SK-N-SH (cell line): Measurements from ENCODE around the gene UPK1A. TPM values are rescaled to one million over a fixed set of nuclear protein-coding genes. Genes with fewer than 3 reads are reported as not detected.

ENCODE experiments used
- CTCF ChIA-PET: fragments of 300-600, 350-600 bp; formaldehyde crosslinking; extraction: SDS; loops from one replicate; lab custom pipeline; 2021; lab: Yijun Ruan, JAX
- POLR2A ChIA-PET: fragments of 350-600 bp; sonication (Branson Sonifier 250); formaldehyde crosslinking; extraction: SDS; loops from one replicate; lab custom pipeline; 2020; ENCODE audit warnings: antibody characterized with exemption, inconsistent platforms; lab: Yijun Ruan, JAX
- DNase-seq: peaks from one replicate; pipeline ENCODE4 v3.0.0; 2012
- H2AFZ ChIP-seq: fragments of 200-600 bp; sonication (generic); 2 replicates; pipeline ENCODE4 v1.8.1; 2016; ENCODE audit warnings: antibody characterized with exemption, mild to moderate bottlenecking, low read depth
- H3F3A ChIP-seq: fragments of 200-600 bp; sonication (generic); replicated peaks from 2 replicates; pipeline ENCODE3; 2016; ENCODE audit warnings: antibody characterized with exemption, mild to moderate bottlenecking; ENCODE audit not compliant: insufficient read depth
- H3K27ac ChIP-seq, 2 experiments: fragments of 200-500 bp in 1 of 2; fragments of 200-600 bp in 1 of 2; sonication (Bioruptor generic) in 1 of 2; sonication (generic), shearing (Covaris generic) in 1 of 2; 2 replicates each; pipeline versions ENCODE4 v1.5.1 to v1.6.1; 2014 to 2016; ENCODE audit warnings: low read depth in 2 of 2, inconsistent platforms in 1 of 2, low read length in 1 of 2, mild to moderate bottlenecking in 1 of 2, mixed read lengths in 1 of 2
- H3K27me3 ChIP-seq: fragments of 200-600 bp; sonication (generic), shearing (Covaris generic); 2 replicates; pipeline ENCODE4 v1.6.1; 2016; ENCODE audit warnings: mixed run types; ENCODE audit not compliant: insufficient read depth
- H3K36me3 ChIP-seq, 2 experiments: fragments of 200-500 bp in 1 of 2; fragments of 200-600 bp in 1 of 2; sonication (Bioruptor generic) in 1 of 2; sonication (generic) in 1 of 2; replicated peaks in 1 of 2; 2 replicates each; pipeline versions ENCODE3 to v1.5.1; 2014 to 2016; ENCODE audit warnings: low read length in 1 of 2, mild to moderate bottlenecking in 1 of 2; ENCODE audit not compliant: insufficient read depth in 2 of 2, control insufficient read depth in 1 of 2
- H3K4me1 ChIP-seq, 2 experiments: fragments of 200-500 bp in 1 of 2; fragments of 200-600 bp in 1 of 2; sonication (Bioruptor generic) in 1 of 2; sonication (generic), shearing (Covaris generic) in 1 of 2; 2 replicates each; pipeline versions ENCODE4 v1.5.1 to v1.6.1; 2014 to 2016; ENCODE audit warnings: low read depth in 1 of 2, low read length in 1 of 2, mixed run types in 1 of 2; ENCODE audit not compliant: insufficient read depth in 2 of 2, control insufficient read depth in 1 of 2
- H3K4me2 ChIP-seq: fragments of 200-600 bp; sonication (generic), shearing (Covaris generic); 2 replicates; pipeline ENCODE4 v1.6.1; 2017; ENCODE audit warnings: mixed run types
- H3K4me3 ChIP-seq, 2 experiments: fragments of 200-500 bp in 1 of 2; fragments of 200-600 bp in 1 of 2; sonication (Bioruptor generic) in 1 of 2; sonication (generic), shearing (Covaris generic) in 1 of 2; 2 replicates each; pipeline versions ENCODE4 v1.5.1 to v1.8.1; 2014 to 2016; ENCODE audit warnings: low read depth in 2 of 2, inconsistent platforms in 1 of 2, low read length in 1 of 2, mild to moderate bottlenecking in 1 of 2, mixed read lengths in 1 of 2, moderate library complexity in 1 of 2
- H3K79me2 ChIP-seq: fragments of 200-600 bp; sonication (generic); 2 replicates; pipeline ENCODE4 v1.8.1; 2017; ENCODE audit warnings: mild to moderate bottlenecking; ENCODE audit not compliant: insufficient read depth
- H3K9ac ChIP-seq: fragments of 200-600 bp; sonication (generic); 2 replicates; pipeline ENCODE4 v1.6.1; 2017; ENCODE audit warnings: mixed run types
- H3K9me2 ChIP-seq: fragments of 200-600 bp; sonication (generic); 2 replicates; pipeline ENCODE4 v1.6.1; 2017; ENCODE audit warnings: mixed run types
- H3K9me3 ChIP-seq: fragments of 200-600 bp; sonication (generic); 2 replicates; pipeline ENCODE4 v1.6.1; 2017; ENCODE audit warnings: mixed run types, mild to moderate bottlenecking, moderate library complexity
- H4K20me1 ChIP-seq: fragments of 200-600 bp; sonication (generic); 2 replicates; pipeline ENCODE4 v1.6.1; 2017; ENCODE audit warnings: mild to moderate bottlenecking, mixed run types; ENCODE audit not compliant: insufficient read depth
- EZH2phosphoT487 ChIP-seq: fragments of 200-600 bp; sonication (generic); IDR thresholded peaks from 2 replicates; pipeline ENCODE4 v1.6.1; 2017; ENCODE audit warnings: low read depth, mixed run types, mild to moderate bottlenecking, antibody characterized with exemption, moderate library complexity, borderline replicate concordance
- FOXM1 ChIP-seq: IDR thresholded peaks from 2 replicates; pipeline ENCODE4 v1.4.0; 2012; ENCODE audit warnings: low read depth, mild to moderate bottlenecking
- MEF2A ChIP-seq: IDR thresholded peaks from 2 replicates; pipeline ENCODE4 v1.4.0; 2012; ENCODE audit warnings: low read depth, borderline replicate concordance
- MXI1 ChIP-seq: IDR thresholded peaks from 2 replicates; pipeline ENCODE4 v1.6.1; 2012; ENCODE audit warnings: mild to moderate bottlenecking, low read depth, low read length, improper control_type of control experiment
- RCOR1 ChIP-seq: fragments of 150-350 bp; IDR thresholded peaks from 2 replicates; pipeline ENCODE4 v1.6.1; 2017; ENCODE audit warnings: antibody characterized with exemption, low read length
- REST ChIP-seq: IDR thresholded peaks from 2 replicates; pipeline ENCODE4 v1.6.1; 2012; ENCODE audit warnings: mild to moderate bottlenecking, low read depth, low read length, moderate library complexity
- SIN3A ChIP-seq: IDR thresholded peaks from 2 replicates; pipeline ENCODE4 v1.6.1; 2012; ENCODE audit warnings: low read depth, mild to moderate bottlenecking, low read length, moderate library complexity, borderline replicate concordance
- USF2 ChIP-seq: fragments of 150-350 bp; IDR thresholded peaks from 2 replicates; pipeline ENCODE4 v1.6.1; 2017; ENCODE audit warnings: antibody characterized with exemption, low read length, low read depth, borderline replicate concordance
- WGBS: methylation state at CpG from one replicate; pipeline ENCODE4 v1.1.6; 2017; ENCODE audit warnings: low lambda C conversion rate; 5-methylcytosine and 5-hydroxymethylcytosine counted together
- polyA plus RNA-seq, 3 experiments: library from polyadenylated mRNA; depleted of rRNA; stranded (reverse); fragments of >200 nt; gene quantifications; 2 replicates each; pipeline ENCODE4 v1.2.3, GENCODE V29; 2012

UPK1A gene
- polyA plus RNA-seq, 1 of the 3 experiments (the other 2 are of a cell fraction): 0.16 TPM

- no peak overlapping the region for H3K9ac ChIP-seq
- DNase-seq: peak; percentile 75
- WGBS: 21% methylated on average over 18 of the region's 20 CpGs
Observed at GRCh38 chr19:35644987-35645679, 21.2 kb upstream of the UPK1A start.

GRCh38 chr19:35645680-35646511 is 20.4 kb upstream of the UPK1A start:
- no peak for DNase-seq
- Histone ChIP-seq H3F3A (peaks cover 18% of the 10 kb centered on the region), H3K9me3 (no peaks in the 10 kb centered on the region), H3K79me2 (peaks cover 27% of the 10 kb centered on the region), H3K4me3 (no peak overlapping the region), H3K27ac (no peak overlapping the region), H3K36me3 (peaks cover under 1 to 8% of the 10 kb centered on the region in 2 experiments), H3K4me1 (peaks cover 4 to 25% of the 10 kb centered on the region in 2 experiments; a peak in 1 of 4 replicates), H3K9ac (no peak overlapping the region), H4K20me1 (no peaks in the 10 kb centered on the region), H3K9me2 (no peaks in the 10 kb centered on the region), H3K4me2 (no peak overlapping the region), H2AFZ (no peak overlapping the region), H3K27me3 (no peaks in the 10 kb centered on the region)
- 78% methylated on average over 7 of the region's 7 CpGs for WGBS
- ChIA-PET POLR2A (no interaction called here), CTCF (interaction anchor here (2.6 kb wide), 1 partner anchor 10 kb away, joined by 10 read pairs; no protein-coding TSS in a partner anchor)
- TF ChIP-seq USF2: no peak
- no peak for TF ChIP-seq EZH2phosphoT487
- TF ChIP-seq RCOR1: no peak
- no peak for TF ChIP-seq MXI1
- no peak for TF ChIP-seq FOXM1
- no peak for TF ChIP-seq MEF2A
- no peak for TF ChIP-seq REST
- TF ChIP-seq SIN3A: no peak

More at GRCh38 chr19:35644987-35645679, 21.2 kb upstream of the UPK1A start:
- Histone ChIP-seq H3K9me3 (no peaks in the 10 kb centered on the region), H3K4me2 (peak overlapping the region; percentile 85), H3K4me3 (peak overlapping the region; percentile 64 to 76), H3K79me2 (peaks cover 20% of the 10 kb centered on the region), H4K20me1 (no peaks in the 10 kb centered on the region), H3K36me3 (peaks cover 0 to 6% of the 10 kb centered on the region in 2 experiments), H2AFZ (peak overlapping the region; percentile 98), H3K4me1 (peaks cover 4 to 25% of the 10 kb centered on the region in 2 experiments; a peak in 1 of 4 replicates), H3F3A (peaks cover 22% of the 10 kb centered on the region), H3K27me3 (no peaks in the 10 kb centered on the region), H3K9me2 (no peaks in the 10 kb centered on the region), H3K27ac (peak overlapping the region; percentile 61 to 71)
- TF ChIP-seq REST (no peak), MXI1 (0 out of 2 replicates have a peak, but pooled peaks have one; percentile 2)
- POLR2A ChIA-PET: interaction anchor here (0.6 to 1.4 kb wide), 2 partner anchors 33 to 353 kb away, joined by 3 to 4 read pairs; partner anchors contain the start of gene HAUS5
- CTCF ChIA-PET: interaction anchor here (2.6 kb wide), 1 partner anchor 11 kb away, joined by 10 read pairs; no protein-coding TSS in a partner anchor
